ENCODE data around the gene MLLT10. TPM values are rescaled to one million over a fixed set of nuclear protein-coding genes. Genes with fewer than 3 reads are reported as not detected.

The MLLT10 gene
- total RNA-seq, 1 donor from 2014 or later, result 46.8 TPM

- H3K27ac Mint-ChIP-seq, result peak overlapping the region; percentile 94
- TF ChIP-seq, protein P1, sequence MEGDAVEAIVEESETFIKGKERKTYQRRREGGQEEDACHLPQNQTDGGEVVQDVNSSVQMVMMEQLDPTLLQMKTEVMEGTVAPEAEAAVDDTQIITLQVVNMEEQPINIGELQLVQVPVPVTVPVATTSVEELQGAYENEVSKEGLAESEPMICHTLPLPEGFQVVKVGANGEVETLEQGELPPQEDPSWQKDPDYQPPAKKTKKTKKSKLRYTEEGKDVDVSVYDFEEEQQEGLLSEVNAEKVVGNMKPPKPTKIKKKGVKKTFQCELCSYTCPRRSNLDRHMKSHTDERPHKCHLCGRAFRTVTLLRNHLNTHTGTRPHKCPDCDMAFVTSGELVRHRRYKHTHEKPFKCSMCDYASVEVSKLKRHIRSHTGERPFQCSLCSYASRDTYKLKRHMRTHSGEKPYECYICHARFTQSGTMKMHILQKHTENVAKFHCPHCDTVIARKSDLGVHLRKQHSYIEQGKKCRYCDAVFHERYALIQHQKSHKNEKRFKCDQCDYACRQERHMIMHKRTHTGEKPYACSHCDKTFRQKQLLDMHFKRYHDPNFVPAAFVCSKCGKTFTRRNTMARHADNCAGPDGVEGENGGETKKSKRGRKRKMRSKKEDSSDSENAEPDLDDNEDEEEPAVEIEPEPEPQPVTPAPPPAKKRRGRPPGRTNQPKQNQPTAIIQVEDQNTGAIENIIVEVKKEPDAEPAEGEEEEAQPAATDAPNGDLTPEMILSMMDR (conservative IDR thresholded peaks at IDR 0.05), result no peak
- H3K4me1 Mint-ChIP-seq (ENCODE audit: unreplicated experiment), result peaks cover 49% of the 10 kb centered on the region
- H3K27me3 Mint-ChIP-seq, result peaks cover 4% of the 10 kb centered on the region
- H3K9me3 Mint-ChIP-seq, result no peaks in the 10 kb centered on the region
- peak overlapping the region; percentile 94 for H3K4me3 Mint-ChIP-seq
- H3K36me3 Mint-ChIP-seq, result peaks cover 7% of the 10 kb centered on the region
- DNase-seq (ENCODE audit: extremely low spot score, unreplicated experiment), result no peak
Measured at GRCh38 chr10:21519941-21520436, 14.0 kb upstream of the MLLT10 start.

DNA sequence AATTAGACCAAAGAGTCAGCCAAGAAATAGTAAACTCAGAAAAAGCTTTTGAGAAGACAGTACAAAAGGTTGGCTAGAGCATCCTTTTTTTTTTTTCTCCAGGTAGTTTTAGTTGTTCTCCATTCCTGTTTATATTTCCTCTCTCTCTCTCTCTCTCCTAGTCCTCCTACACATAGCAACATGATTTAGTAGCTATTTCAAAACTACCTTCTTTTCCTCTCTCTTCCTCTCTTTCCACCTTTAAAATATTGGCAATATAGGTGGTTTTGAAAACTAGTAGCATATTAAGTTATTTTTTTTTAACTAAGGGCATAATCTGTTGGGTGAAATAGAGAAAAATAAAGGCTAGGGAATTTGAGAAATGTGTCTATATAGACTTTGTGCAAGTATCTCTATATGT, 13.5 kb upstream of the MLLT10 start:
- H3K36me3 Mint-ChIP-seq, result peaks cover 4% of the 10 kb centered on the region
- H3K27ac Mint-ChIP-seq, result peak overlapping the region; percentile 94
- H3K4me3 Mint-ChIP-seq, result peak overlapping the region; percentile 94
- no peaks in the 10 kb centered on the region for H3K9me3 Mint-ChIP-seq
- peaks cover 49% of the 10 kb centered on the region for H3K4me1 Mint-ChIP-seq (ENCODE audit: unreplicated experiment)
- TF ChIP-seq, protein P1 (conservative IDR thresholded peaks at IDR 0.05), result no peak
- DNase-seq (ENCODE audit: extremely low spot score, unreplicated experiment), result no peak
- peaks cover 7% of the 10 kb centered on the region for H3K27me3 Mint-ChIP-seq

GRCh38 chr10:21520949-21521348, 13.1 kb upstream of the MLLT10 start:
- DNase-seq (ENCODE audit: extremely low spot score, unreplicated experiment), result no peak
- H3K4me3 Mint-ChIP-seq, result peak overlapping the region; percentile 94
- H3K4me1 Mint-ChIP-seq (ENCODE audit: unreplicated experiment), result peaks cover 49% of the 10 kb centered on the region

GRCh38 chr10:21521751-21522533, 12.1 kb upstream of the MLLT10 start:
- Mint-ChIP-seq H3K27me3 (peaks cover 5% of the 10 kb centered on the region), H3K4me1 (ENCODE audit: unreplicated experiment) (peaks cover 49% of the 10 kb centered on the region), H3K4me3 (peak overlapping the region; percentile 55), H3K27ac (peak overlapping the region; percentile 30), H3K36me3 (no peaks in the 10 kb centered on the region), H3K9me3 (no peaks in the 10 kb centered on the region)
- no peak for DNase-seq (ENCODE audit: extremely low spot score, unreplicated experiment)
- TF ChIP-seq, protein P1 (conservative IDR thresholded peaks at IDR 0.05), result no peak

More at GRCh38 chr10:21520949-21521348, 13.1 kb upstream of the MLLT10 start:
- Mint-ChIP-seq H3K27me3 (peaks cover 5% of the 10 kb centered on the region), H3K36me3 (no peaks in the 10 kb centered on the region), H3K27ac (peak overlapping the region; percentile 94), H3K9me3 (no peaks in the 10 kb centered on the region)
- TF ChIP-seq, protein P1 (conservative IDR thresholded peaks at IDR 0.05), result no peak

DNA sequence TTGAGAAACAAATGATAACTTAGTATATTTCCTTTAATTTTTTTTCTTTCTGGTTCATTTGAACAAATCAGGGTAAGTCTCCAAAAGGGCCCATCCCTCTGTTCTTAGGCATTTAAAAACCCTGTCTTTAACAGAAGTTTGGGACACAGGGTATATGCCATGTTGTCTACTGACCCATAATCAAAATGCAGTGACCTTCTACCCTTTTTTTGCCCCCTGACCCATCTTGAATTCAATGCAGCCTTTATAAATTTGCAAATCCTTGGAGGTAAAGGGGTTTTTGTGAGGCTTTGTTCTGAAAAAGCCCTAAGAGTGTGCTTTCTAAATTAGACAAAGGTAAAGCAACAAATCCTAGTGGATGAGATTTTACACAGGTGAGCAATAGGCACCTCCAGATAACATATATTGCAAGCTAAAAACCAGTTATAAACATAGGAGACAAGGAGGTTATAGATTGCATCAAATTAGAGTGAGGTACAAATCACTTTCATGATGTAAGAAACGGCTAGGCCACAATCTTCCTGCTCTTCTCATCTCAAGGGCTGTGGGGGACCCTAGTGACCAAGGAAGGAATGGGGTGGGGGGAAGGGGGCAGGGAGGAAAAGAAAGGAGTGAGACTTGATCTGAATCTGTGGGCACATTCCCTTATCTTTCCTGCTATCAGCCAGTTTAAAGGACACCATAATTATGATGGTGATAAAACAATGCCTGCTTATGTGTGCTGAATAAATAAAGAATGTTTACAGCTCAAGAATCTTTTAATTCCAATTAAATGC, 11.2 kb upstream of the MLLT10 start:
- TF ChIP-seq, protein P1 (conservative IDR thresholded peaks at IDR 0.05), result peak; percentile 16
- Mint-ChIP-seq H3K4me1 (ENCODE audit: unreplicated experiment) (peaks cover 47% of the 10 kb centered on the region), H3K27ac (peak overlapping the region; percentile 96), H3K4me3 (peak overlapping the region; percentile 97), H3K36me3 (no peaks in the 10 kb centered on the region), H3K9me3 (no peaks in the 10 kb centered on the region), H3K27me3 (peaks cover 5% of the 10 kb centered on the region)
- DNase-seq (ENCODE audit: extremely low spot score, unreplicated experiment), result no peak
